ENCODE measurements around the gene CDH2.

GRCh38 chr18:28183418-28184078, 6.6 kb upstream of the CDH2 start:
- TF ChIP-seq SUZ12 (IDR thresholded peaks at IDR 0.05; ENCODE audit: extremely low read depth, insufficient read depth, insufficient read length) (no peak), ZNF274 (IDR thresholded peaks at IDR 0.05; ENCODE audit: low read depth, low read length) (no peak), YY1 (IDR thresholded peaks at IDR 0.05; ENCODE audit: insufficient read depth, insufficient read length) (no peak)

Data from NT2/D1 (cell line).